ENCODE results near the gene ALPI.

The ALPI gene

DNA sequence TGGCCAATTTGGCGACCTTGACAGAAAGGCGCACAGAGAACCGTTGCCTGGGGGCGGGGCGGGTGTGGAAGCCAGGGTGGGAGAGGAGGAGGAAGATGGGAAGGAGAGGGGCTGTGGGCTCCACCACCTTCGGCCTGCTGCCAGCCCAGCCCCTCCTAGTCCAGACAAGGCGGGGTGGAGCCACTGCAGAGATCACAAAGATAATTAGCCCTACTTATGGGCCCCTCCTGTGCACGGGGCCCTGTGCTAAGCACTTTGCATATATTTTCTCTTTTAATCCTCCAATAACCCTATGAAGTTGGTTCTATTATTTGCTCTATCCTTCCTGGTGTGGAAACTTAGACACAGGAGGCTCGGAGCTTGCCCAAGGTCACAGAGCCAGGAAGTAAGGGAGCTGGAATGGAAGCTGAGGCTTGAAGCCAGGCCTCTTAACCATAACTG is 45.4 kb downstream of the ALPI start:
- no peak for DNase-seq (ENCODE audit: low read depth)

DNA sequence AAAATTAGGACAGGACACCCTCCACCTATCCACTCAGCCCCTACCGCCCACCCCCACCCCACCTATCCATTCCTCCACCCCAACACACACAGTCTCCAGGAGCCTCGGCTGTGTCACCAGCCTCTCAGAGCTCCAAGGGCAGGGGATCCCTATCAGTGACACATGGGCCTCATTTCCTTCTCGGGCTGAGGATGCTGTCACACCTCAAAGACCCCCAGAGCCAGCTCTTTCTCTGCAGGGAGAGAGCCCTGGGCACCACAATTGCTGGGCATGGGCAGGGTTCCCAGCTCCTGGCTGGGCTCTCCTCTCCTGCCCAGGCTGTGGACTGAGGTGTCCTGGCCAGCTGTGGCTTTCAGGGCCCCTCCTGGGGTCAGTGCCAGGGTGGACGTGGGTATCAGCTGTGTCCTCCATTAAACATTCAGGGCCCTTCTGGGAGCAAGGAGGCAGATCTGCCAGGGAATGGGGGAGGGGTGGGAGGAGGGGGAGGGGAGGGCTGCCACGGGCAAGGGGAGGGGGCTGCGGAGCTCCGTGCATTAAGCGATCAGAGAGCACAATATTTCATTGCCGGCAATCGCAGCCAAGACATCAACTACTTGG is 45.9 kb downstream of the ALPI start:
- no peak for DNase-seq (ENCODE audit: low read depth)

DNA sequence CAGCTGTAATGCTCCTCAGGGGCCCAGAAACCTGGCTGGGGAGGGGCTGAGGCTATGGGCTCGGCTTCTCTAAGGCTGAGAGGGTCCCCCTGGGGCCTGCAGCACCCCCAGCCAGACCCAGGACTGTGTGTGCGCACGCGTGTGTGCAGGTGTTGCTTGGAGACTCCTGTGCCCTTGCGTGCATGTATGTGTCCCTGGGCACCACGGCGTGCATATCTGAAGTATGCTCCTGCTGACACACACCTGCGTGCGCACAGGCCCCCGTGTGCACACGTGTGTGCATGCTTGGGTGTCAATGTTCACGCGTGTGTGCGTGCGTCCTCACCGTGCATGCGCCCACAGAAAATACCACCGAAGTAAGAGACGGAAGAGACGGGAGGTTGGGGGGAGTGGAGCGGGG is 46.6 kb downstream of the ALPI start:
- no peak for DNase-seq (ENCODE audit: low read depth)

DNA sequence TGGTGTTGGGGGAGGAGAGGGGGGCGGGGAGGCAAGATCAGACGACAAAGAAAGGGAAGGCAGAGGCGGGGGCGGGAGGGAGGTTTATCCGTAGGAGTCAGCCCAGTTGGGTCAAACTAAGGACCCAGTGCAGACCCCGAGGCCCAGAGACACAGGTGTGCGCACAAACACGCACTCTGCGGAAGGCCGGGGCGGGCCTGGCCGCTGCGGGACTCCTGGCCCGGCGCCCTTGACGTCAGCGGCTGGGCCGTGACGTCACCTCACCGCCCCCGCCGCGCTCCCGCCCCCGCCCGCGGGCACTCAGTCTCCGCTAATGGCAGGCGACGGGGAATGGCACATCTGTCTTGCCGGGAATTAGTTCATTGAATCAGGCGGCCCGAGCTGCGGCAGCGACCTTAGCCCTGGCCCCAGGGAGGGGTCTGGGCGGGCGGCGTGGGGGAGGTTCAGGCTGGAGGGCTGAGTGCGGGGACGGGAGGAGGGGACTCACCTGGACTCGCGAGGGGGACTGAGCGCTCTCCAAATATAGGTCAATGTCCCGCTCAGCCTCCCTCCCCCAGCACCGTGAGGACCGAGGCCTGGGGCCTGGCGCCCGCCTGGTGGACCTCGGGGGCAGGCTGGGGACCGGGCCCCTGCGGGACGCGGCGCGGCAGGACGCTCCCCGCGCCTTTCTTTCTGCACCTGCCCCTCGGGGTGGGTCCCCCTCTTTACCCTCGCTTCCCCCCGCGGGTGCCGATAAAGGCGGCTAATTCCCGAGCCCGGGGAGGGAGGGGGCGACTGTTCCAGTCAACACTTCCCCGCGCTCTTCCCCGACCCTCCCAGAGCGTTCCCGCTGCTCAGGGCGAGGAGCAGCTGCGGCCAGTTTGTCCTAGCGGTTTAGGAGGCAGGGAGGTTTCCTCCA is 47.2 kb downstream of the ALPI start:
- DNase-seq (ENCODE audit: low read depth): no peak

DNA sequence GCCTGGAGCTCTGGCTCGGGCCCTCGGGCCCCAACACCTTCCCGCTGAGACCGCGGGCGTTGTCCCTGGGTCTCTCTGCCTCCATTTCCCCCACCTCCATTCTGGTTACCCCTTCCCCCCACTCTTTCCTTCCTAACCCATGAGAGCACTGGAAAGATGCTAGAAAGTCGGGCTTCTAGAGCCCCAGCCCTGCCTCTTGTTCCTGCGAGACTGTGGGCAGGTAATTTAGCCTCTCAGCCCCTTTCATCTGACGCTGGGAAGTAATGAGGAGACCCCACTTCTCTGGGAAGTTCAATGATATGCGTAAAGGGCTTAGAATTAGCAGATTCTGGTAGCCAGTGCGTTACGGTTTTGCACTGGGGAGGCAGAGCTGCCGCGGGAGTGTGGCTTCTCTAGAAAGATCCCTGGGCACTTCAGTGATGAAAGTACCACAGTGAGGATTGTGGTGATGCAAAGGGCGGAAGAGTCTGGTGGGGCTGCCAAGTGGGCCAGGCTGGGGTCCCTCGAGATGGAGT is 47.9 kb downstream of the ALPI start:
- no peak for DNase-seq (ENCODE audit: low read depth)

DNA sequence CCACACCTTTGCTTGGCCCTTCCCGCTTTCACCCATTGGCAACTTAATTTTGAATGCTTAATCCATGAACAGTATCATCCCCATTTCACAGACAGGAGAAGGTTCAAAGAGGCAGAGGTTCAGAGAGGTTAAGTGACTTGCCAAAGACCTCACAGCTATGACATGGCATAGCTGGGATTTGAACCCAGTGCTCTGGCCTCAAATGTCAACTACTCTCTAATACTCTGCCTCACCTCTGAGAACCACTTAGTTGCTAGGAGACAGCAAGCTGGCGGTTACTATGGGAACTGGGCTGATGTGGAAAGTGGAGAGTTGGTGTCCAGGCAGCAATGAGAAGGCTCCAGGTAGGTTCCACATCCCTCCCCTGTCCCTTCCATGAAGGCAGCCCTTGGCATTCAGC is 48.5 kb downstream of the ALPI start:
- DNase-seq (ENCODE audit: low read depth): no peak

DNA sequence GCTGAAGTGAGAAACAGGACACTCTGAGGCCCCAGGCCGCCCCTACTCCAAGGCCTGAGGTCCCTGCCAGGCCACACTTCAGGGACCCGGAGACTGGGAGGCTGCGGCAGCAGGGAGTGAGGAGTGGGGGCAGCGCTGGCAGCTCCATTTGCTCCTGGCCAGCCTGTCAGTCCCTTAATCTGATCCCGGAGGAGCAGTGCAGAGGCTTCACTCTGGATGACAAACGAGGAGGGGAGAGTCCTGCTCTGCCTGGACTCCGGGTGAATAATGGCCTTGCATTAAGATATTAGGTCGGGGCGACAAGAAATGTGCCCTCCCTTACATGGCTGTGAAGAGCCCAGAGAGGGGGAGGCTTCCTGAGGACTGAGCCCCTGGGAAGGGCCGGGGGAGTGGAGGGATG is 49.9 kb downstream of the ALPI start:
- DNase-seq (ENCODE audit: low read depth): no peak

DNA sequence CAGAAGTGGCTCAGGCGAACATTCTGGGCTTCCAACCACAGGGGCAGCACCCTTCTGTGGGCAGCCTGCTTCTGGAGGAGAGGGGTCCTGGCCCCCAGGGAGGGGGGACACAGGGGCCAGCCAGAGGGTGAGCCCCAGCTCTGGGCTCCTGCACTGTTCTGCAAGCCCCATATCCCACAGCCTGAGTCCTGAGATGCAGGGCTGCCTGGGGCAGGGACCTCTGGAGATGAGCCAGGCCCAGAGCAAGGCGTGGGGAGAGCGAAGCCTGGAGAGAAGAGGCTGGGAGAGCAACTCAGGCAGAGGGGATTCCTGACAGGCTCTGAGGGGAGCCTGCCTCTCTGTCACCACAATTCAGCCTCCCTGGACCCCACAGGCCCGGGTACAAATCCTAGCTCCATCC is 50.8 kb downstream of the ALPI start:
- no peak for DNase-seq (ENCODE audit: low read depth)

DNA sequence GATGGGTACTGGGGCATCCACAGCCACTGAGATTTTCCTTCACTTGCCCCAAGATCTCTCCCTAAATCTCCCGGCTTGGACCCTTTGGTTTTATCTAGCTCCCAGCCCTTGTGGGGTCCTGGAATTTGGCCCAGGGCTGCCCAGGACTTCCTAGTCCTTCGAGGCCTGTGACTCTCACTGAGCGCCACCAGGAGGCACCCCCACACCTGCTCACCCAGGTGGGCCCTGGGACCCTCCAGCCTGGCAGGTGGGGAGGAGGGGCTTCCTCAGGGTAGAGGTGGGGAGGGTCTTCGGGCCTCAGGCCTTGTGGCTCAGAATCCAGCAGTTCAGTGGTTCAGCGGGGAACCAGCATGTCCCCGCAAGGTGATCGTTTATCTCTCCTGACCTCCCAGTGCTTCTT is 52.3 kb downstream of the ALPI start:
- no peak for DNase-seq (ENCODE audit: low read depth)
